HCT116 (cell line): Measurements from ENCODE around the gene CD99.

Source experiments
- EZH2 ChIP-seq: fragments of 200-600 bp; sonication (generic); IDR thresholded peaks from 2 replicates; pipeline ENCODE4 v1.6.1; 2017; ENCODE audit warnings: antibody characterized with exemption, mixed run types
- TF ChIP-seq, protein P1 (sequence below), 3 experiments: fragments of 200-600 bp in 1 of 3; sonication (generic) in 1 of 3; IDR thresholded peaks in 2 of 3; conservative IDR thresholded peaks in 1 of 3; 2 replicates each; pipeline ENCODE4 v1.5.1; 2012 to 2017; ENCODE audit warnings: low read depth in 2 of 3, low read length in 2 of 3, antibody characterized with exemption in 1 of 3, borderline replicate concordance in 1 of 3, control low read depth in 1 of 3, mild to moderate bottlenecking in 1 of 3, mixed read lengths in 1 of 3, mixed run types in 1 of 3, moderate library complexity in 1 of 3; ENCODE audit not compliant: insufficient read depth in 1 of 3
- TF ChIP-seq, protein P2 (sequence below): IDR thresholded peaks from 2 replicates; pipeline ENCODE4 v1.6.1; 2012

DNA sequence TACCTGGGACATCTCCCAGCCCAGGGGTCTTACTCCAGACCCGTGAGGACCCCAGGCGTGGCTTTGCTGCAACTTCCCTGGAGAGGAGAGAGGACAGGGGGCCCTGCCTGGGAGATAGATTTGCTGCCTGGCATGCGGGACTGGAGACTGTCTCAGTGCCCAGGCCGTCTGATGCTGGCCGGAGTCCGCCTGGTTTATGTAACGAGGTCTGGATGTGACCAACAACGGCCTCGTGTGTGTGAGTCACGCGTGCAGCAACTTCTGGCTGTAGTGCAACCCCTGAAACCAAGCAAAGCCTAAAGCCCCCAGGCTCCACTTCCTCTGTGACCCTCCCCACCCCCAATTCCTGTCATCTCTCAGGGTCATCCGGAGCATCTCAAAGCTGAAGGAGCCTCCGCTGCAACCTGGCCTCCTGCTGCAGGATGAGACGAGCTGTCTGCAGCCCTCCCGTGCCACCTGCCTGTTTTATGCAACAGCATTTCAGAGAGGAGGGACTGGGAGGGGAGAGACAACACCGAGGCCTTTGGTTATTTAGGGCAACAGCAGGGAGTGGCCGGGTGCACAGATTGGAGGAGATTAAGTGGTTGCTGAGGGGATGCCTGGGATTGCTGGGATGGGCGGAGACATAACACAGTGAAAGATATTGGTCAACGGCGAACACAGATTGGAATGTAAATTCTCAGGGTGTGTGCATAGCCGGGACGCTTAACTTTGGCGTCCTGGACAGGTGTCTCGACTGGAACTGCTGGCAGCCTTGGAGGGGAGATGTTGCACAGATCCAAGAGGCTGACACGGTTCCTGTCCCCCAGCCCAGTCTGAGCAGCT is 76.7 kb downstream of the CD99 start:
- TF ChIP-seq, protein P1, sequence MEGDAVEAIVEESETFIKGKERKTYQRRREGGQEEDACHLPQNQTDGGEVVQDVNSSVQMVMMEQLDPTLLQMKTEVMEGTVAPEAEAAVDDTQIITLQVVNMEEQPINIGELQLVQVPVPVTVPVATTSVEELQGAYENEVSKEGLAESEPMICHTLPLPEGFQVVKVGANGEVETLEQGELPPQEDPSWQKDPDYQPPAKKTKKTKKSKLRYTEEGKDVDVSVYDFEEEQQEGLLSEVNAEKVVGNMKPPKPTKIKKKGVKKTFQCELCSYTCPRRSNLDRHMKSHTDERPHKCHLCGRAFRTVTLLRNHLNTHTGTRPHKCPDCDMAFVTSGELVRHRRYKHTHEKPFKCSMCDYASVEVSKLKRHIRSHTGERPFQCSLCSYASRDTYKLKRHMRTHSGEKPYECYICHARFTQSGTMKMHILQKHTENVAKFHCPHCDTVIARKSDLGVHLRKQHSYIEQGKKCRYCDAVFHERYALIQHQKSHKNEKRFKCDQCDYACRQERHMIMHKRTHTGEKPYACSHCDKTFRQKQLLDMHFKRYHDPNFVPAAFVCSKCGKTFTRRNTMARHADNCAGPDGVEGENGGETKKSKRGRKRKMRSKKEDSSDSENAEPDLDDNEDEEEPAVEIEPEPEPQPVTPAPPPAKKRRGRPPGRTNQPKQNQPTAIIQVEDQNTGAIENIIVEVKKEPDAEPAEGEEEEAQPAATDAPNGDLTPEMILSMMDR (IDR thresholded peaks at IDR 0.05 in 2 of 3, conservative IDR thresholded peaks at IDR 0.05 in 1 of 3; ENCODE audit: borderline replicate concordance in 1 of 3, insufficient read depth in 1 of 3, low read depth in 2 of 3, low read length in 2 of 3), result no peak
- TF ChIP-seq, protein P2, sequence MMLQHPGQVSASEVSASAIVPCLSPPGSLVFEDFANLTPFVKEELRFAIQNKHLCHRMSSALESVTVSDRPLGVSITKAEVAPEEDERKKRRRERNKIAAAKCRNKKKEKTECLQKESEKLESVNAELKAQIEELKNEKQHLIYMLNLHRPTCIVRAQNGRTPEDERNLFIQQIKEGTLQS, result no peak
- TF ChIP-seq EZH2, result no peak
